ENCODE measurements around the gene ZNF280B.
"Not testable (repeated sequence)": the region's sequence is repeated elsewhere in the genome, so short reads cannot be mapped to it uniquely, and the experiment has no call there.

Gene ZNF280B

DNA sequence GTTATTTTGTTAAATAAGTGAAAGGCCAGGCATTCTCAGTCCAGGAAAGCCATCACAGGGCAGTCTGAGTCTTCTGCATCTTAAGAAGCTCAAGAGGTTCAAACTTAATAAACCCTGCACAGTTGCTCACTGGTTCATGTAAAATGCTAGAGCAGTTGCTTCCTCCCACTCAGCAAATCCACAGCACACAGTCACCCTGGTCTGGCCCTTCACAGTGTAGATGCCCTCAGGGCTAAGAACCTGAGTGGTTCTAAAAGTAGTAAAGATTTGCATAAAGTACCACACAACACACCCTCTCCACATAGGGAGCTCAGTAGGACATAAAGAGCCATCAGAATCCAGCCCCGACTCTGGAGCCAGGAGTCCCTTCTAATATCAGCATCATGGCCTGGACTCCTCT is 58.7 kb downstream of the ZNF280B start:
- H3K4me2 ChIP-seq, result no peak overlapping the region
- H3K9ac ChIP-seq, result no peak overlapping the region

DNA sequence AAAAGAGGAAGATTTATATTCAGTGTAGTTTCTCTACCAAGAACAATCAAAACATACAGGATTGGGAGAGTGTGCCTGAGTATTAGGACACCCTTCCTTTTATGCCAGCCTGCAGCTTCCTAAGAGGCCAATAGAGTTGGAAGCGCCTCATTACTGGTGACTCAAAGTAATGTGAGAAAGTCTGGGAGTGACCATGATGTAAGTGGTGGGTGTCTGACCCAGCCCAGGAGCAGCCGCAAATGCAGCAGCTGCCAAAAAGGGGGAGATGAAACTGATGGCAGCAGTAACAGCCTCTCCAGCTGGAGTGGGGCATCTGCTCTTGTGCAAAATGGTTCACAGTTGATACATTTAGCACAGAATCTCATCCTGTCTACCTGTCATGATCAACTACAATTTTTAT is 62.0 kb downstream of the ZNF280B start:
- H3K27ac ChIP-seq, result no peak overlapping the region
- H3K27me3 ChIP-seq (ENCODE audit: insufficient read depth, low read depth), result no peaks in the 10 kb centered on the region
- H3K36me3 ChIP-seq (ENCODE audit: insufficient read depth), result no peaks in the 10 kb centered on the region
- no peaks in the 10 kb centered on the region for H3K4me1 ChIP-seq (ENCODE audit: low read depth, poor library complexity, severe bottlenecking)
- no peaks in the 10 kb centered on the region for H4K20me1 ChIP-seq (ENCODE audit: insufficient read depth)
- no peak overlapping the region for H2AFZ ChIP-seq (ENCODE audit: low read depth)
- no peak overlapping the region for H3K9ac ChIP-seq
- no peaks in the 10 kb centered on the region for H3K79me2 ChIP-seq (ENCODE audit: insufficient read depth, low read depth)
- TF ChIP-seq, protein P1, sequence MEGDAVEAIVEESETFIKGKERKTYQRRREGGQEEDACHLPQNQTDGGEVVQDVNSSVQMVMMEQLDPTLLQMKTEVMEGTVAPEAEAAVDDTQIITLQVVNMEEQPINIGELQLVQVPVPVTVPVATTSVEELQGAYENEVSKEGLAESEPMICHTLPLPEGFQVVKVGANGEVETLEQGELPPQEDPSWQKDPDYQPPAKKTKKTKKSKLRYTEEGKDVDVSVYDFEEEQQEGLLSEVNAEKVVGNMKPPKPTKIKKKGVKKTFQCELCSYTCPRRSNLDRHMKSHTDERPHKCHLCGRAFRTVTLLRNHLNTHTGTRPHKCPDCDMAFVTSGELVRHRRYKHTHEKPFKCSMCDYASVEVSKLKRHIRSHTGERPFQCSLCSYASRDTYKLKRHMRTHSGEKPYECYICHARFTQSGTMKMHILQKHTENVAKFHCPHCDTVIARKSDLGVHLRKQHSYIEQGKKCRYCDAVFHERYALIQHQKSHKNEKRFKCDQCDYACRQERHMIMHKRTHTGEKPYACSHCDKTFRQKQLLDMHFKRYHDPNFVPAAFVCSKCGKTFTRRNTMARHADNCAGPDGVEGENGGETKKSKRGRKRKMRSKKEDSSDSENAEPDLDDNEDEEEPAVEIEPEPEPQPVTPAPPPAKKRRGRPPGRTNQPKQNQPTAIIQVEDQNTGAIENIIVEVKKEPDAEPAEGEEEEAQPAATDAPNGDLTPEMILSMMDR (conservative IDR thresholded peaks at IDR 0.05; ENCODE audit: low read depth, low read length), result no peak
- H3K4me3 ChIP-seq (IDR thresholded peaks at IDR 0.05; ENCODE audit: insufficient read depth, low read depth, low read length), result no peak overlapping the region
- H3K4me2 ChIP-seq, result no peak overlapping the region

More for the DNA sequence above, 58.7 kb downstream of the ZNF280B start:
- Histone ChIP-seq H2AFZ (ENCODE audit: low read depth) (no peak overlapping the region), H3K79me2 (ENCODE audit: insufficient read depth, low read depth) (no peaks in the 10 kb centered on the region), H3K27ac (no peak overlapping the region), H3K36me3 (ENCODE audit: insufficient read depth) (no peaks in the 10 kb centered on the region), H3K4me1 (ENCODE audit: low read depth, poor library complexity, severe bottlenecking) (no peaks in the 10 kb centered on the region), H3K4me3 (IDR thresholded peaks at IDR 0.05; ENCODE audit: insufficient read depth, low read depth, low read length) (no peak overlapping the region), H4K20me1 (ENCODE audit: insufficient read depth) (no peaks in the 10 kb centered on the region), H3K27me3 (ENCODE audit: insufficient read depth, low read depth) (no peaks in the 10 kb centered on the region)
- TF ChIP-seq, protein P1 (conservative IDR thresholded peaks at IDR 0.05; ENCODE audit: low read depth, low read length), result no peak

GRCh38 chr22:22444007-22444589 is 64.4 kb downstream of the ZNF280B start:
- not testable (repeated sequence) for H2AFZ ChIP-seq (ENCODE audit: low read depth); H3K4me1 ChIP-seq (ENCODE audit: low read depth, poor library complexity, severe bottlenecking); H3K4me3 ChIP-seq (IDR thresholded peaks at IDR 0.05; ENCODE audit: insufficient read depth, low read depth, low read length); H3K36me3 ChIP-seq (ENCODE audit: insufficient read depth); H3K4me2 ChIP-seq; H3K27me3 ChIP-seq (ENCODE audit: insufficient read depth, low read depth); H4K20me1 ChIP-seq (ENCODE audit: insufficient read depth); H3K27ac ChIP-seq; H3K79me2 ChIP-seq (ENCODE audit: insufficient read depth, low read depth); H3K9ac ChIP-seq

DNA sequence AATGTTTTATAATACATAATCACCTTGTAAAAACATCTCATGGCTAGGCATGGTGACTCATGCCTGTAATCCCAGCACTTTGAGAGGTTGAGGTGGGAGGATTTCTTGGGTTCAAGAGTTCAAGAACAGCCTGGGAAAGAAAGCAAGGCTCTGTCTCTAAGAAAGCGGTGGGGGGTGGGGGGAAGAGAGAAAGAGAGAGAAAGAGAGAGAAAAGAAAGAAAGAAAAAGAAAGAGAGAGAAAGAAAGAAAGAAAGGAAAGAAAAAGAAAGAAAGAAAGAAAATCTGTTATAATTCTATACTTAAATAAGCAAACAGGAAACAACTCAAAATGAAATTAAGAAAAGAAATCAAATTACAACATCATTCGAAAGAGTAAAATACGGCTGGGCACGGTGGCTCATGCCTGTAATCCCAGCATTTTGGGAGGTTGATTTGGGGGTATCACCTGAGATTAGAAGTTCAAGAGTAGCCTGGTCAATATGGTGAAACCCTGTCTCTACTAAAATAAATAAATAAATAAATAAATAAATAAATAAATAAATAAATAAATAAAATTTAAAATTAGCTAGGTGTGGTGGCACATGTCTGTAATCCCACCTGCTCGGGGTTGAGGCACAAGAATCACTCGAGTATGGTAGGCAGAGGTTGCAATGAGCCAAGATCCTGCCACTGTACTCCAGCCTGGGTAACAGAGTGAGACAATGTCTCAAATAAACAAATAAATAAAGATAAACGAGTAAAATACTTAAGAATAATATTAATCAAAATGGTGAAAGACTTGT is 65.4 kb downstream of the ZNF280B start:
- H4K20me1 ChIP-seq (ENCODE audit: insufficient read depth), result no peaks in the 10 kb centered on the region
- no peak overlapping the region for H2AFZ ChIP-seq (ENCODE audit: low read depth)
- no peak overlapping the region for H3K27ac ChIP-seq
- TF ChIP-seq, protein P1 (conservative IDR thresholded peaks at IDR 0.05; ENCODE audit: low read depth, low read length), result no peak
- no peaks in the 10 kb centered on the region for H3K27me3 ChIP-seq (ENCODE audit: insufficient read depth, low read depth)
- H3K4me1 ChIP-seq (ENCODE audit: low read depth, poor library complexity, severe bottlenecking), result no peaks in the 10 kb centered on the region
- H3K4me2 ChIP-seq, result no peak overlapping the region
- no peaks in the 10 kb centered on the region for H3K36me3 ChIP-seq (ENCODE audit: insufficient read depth)
- H3K9ac ChIP-seq, result no peak overlapping the region
- no peak overlapping the region for H3K4me3 ChIP-seq (IDR thresholded peaks at IDR 0.05; ENCODE audit: insufficient read depth, low read depth, low read length)
- H3K79me2 ChIP-seq (ENCODE audit: insufficient read depth, low read depth), result no peaks in the 10 kb centered on the region

DNA sequence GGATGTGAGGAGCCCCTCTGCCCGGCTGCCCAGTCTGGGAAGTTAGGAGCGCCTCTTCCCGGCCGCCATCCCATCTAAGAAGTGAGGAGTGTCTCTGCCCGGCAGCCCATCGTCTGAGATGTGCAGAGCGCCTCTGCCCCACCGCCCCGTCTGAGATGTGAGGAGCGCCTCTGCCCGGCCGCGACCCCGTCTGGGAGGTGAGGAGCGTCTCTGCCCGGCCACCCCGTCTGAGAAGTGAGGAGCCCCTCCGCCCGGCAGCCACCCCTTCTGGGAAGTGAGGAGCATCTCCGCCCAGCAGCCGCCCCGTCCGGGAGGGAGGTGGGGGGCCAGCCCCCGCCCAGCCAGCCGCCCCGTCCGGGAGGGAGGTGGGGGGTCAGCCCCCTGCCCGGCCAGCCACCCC is 66.9 kb downstream of the ZNF280B start:
- H2AFZ ChIP-seq (ENCODE audit: low read depth); H3K27ac ChIP-seq; H4K20me1 ChIP-seq (ENCODE audit: insufficient read depth); H3K9ac ChIP-seq; H3K27me3 ChIP-seq (ENCODE audit: insufficient read depth, low read depth); H3K4me2 ChIP-seq; H3K79me2 ChIP-seq (ENCODE audit: insufficient read depth, low read depth); H3K36me3 ChIP-seq (ENCODE audit: insufficient read depth); H3K4me3 ChIP-seq (IDR thresholded peaks at IDR 0.05; ENCODE audit: insufficient read depth, low read depth, low read length); H3K4me1 ChIP-seq (ENCODE audit: low read depth, poor library complexity, severe bottlenecking): not testable (repeated sequence)

Measured in KMS-11 (cell line).